ENCODE data around the gene CPEB1.

DNA sequence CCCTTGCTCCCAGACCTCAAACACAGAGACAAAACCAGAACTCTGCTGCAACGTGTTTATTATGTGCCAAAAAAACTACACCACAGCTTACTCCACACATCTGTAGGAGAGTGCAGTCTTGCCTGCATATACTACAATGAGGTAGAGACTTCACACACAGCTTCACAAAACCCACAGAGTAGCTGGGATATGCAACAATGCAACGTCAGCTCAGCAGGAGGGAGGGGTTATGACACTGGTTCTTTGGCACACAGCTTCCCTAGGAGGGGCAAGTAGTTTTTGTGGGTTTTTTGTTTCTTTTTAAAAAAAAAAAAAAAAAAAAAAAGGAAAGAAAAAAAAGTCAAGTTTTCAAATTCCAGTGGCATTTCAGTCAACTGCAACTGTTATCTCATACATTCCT lies 104.0 kb downstream of the CPEB1 start:
- no peak for TF ChIP-seq POLR2A (IDR thresholded peaks at IDR 0.05; ENCODE audit: low read depth, low read length)
- no peak for TF ChIP-seq POLR2AphosphoS5 (IDR thresholded peaks at IDR 0.05; ENCODE audit: low read depth, low read length)
- TF ChIP-seq TAF1 (IDR thresholded peaks at IDR 0.05; ENCODE audit: borderline replicate concordance, low read depth, low read length), result no peak

All from GM12892 (cell line).